Measurements from ENCODE around the gene GLIS2.

- no peak for TF ChIP-seq POLR2AphosphoS5 (IDR thresholded peaks at IDR 0.05; ENCODE audit: low read depth)
- TF ChIP-seq, protein P1, sequence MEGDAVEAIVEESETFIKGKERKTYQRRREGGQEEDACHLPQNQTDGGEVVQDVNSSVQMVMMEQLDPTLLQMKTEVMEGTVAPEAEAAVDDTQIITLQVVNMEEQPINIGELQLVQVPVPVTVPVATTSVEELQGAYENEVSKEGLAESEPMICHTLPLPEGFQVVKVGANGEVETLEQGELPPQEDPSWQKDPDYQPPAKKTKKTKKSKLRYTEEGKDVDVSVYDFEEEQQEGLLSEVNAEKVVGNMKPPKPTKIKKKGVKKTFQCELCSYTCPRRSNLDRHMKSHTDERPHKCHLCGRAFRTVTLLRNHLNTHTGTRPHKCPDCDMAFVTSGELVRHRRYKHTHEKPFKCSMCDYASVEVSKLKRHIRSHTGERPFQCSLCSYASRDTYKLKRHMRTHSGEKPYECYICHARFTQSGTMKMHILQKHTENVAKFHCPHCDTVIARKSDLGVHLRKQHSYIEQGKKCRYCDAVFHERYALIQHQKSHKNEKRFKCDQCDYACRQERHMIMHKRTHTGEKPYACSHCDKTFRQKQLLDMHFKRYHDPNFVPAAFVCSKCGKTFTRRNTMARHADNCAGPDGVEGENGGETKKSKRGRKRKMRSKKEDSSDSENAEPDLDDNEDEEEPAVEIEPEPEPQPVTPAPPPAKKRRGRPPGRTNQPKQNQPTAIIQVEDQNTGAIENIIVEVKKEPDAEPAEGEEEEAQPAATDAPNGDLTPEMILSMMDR (IDR thresholded peaks at IDR 0.05; ENCODE audit: insufficient read depth, low read length), result no peak
- no peak for TF ChIP-seq SPI1 (IDR thresholded peaks at IDR 0.05; ENCODE audit: borderline replicate concordance, low read depth)
- no peak for TF ChIP-seq GABPA (IDR thresholded peaks at IDR 0.05; ENCODE audit: low read depth)
These were observed 68.0 kb downstream of the GLIS2 start for GRCh38 chr16:4383591-4384444.

All from HL-60 (cell line).